Measurements from ENCODE around the gene TBC1D23.
A peak's percentile ranks its signal among the peaks of the same experiment; 100 is the strongest.

The TBC1D23 gene

DNA sequence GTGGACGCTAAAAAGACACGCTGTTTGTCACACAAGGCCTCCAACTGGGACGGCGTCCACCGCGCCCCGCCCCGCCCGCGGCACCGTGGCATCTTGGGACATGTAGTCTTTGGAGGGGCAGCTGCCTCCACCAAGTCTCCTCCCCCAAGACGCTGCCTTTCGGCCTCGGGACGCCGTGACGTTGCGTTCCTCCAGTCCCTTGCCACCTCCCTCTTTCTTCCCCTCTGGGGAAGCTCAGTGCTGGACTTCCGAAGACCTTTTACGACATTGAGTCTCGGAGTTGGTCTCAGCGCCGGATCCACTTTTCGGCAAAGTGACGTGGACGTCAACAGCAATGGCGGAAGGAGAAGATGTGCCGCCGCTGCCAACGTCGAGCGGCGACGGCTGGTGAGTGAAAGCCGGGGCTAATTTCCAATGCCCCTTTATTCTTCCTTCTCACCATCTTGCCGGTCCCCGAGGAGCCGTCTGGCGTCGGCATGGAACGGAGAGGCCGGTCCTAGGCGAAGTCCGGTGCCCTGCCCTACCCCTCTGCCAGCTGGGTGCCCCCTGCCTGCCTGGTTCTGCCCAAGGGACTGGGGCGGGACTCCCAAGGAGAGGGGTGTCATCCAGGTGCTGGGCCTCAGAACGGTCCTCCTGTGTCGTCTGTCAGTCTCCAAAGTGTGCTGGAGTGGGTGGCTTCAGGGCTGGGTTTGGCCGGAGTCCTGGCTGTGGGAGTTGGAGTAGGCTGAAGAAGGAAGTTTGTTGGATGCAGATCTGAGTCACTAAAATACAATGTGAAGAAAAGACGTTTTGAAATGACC lies at the start of gene TBC1D23:
TSS of gene TBC1D23 (plus strand) at position 308 of the 800 bp plus-strand sequence. CDS start at position 335, 27 bp downstream.
- TF ChIP-seq, protein P1, sequence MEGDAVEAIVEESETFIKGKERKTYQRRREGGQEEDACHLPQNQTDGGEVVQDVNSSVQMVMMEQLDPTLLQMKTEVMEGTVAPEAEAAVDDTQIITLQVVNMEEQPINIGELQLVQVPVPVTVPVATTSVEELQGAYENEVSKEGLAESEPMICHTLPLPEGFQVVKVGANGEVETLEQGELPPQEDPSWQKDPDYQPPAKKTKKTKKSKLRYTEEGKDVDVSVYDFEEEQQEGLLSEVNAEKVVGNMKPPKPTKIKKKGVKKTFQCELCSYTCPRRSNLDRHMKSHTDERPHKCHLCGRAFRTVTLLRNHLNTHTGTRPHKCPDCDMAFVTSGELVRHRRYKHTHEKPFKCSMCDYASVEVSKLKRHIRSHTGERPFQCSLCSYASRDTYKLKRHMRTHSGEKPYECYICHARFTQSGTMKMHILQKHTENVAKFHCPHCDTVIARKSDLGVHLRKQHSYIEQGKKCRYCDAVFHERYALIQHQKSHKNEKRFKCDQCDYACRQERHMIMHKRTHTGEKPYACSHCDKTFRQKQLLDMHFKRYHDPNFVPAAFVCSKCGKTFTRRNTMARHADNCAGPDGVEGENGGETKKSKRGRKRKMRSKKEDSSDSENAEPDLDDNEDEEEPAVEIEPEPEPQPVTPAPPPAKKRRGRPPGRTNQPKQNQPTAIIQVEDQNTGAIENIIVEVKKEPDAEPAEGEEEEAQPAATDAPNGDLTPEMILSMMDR (IDR thresholded peaks at IDR 0.05; ENCODE audit: low read length, missing control alignments), result no peak
- H3K4me3 ChIP-seq (replicated peaks; ENCODE audit: low read depth, low read length), result peak within 1 kb of the TSS; percentile 99
- DNase-seq (ENCODE audit: low read depth), result peak; percentile 100

DNA sequence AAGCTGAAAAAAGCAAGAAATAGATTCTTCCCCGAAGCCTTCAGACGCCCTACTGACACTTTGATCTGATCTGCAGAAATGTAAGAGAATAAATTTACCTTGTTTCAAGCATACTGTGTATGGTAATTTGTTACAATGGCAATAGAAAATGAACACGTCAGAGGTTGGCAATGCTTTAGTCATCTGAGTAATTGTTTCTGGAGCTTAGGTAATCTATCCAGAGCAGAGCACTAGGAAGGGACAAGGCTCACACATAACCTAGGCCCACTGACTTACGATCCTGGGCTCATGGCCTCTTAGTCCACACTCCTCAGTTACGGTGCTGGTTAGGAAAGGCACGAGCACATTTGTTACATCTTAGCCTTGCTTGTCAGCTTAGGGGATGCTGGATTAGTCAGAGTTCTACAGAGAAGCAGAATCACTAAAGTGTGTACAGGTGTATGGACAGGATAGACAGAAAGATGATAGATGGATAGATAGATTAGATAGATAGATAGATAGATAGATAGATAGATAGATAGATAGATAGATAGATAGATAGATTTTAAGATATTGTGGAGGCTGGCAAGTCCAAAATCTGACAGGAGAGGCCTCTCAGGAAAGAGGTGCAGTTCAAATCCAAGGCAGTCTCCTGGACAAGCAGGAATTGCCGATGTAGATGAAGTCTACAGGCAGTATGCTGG lies 46.8 kb upstream of the TBC1D23 start:
- H3K4me3 ChIP-seq (replicated peaks; ENCODE audit: low read depth, low read length), result no peak overlapping the region
- DNase-seq (ENCODE audit: low read depth), result peak; percentile 28
- TF ChIP-seq, protein P1 (IDR thresholded peaks at IDR 0.05; ENCODE audit: low read length, missing control alignments), result no peak

DNA sequence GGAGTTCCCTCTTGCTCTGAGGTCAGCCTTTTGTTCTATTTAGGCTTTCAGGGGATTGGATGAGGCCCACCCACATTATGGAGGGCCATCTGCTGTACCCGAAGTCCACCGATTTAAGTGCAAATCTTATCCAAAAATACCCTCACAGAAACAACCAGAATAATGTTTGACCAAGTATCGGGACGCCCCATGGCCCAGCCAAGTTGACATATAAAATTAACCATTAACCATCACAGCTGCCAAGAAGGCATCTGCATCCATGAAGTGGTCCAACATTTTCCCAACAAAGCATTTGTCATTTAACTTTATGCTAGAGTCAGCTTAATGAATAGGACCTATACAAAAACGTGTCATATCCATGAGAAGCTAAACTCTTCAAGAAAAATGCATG lies 46.2 kb upstream of the TBC1D23 start:
- H3K4me3 ChIP-seq (replicated peaks; ENCODE audit: low read depth, low read length), result no peak overlapping the region
- TF ChIP-seq, protein P1 (IDR thresholded peaks at IDR 0.05; ENCODE audit: low read length, missing control alignments), result no peak
- DNase-seq (ENCODE audit: low read depth), result no peak

DNA sequence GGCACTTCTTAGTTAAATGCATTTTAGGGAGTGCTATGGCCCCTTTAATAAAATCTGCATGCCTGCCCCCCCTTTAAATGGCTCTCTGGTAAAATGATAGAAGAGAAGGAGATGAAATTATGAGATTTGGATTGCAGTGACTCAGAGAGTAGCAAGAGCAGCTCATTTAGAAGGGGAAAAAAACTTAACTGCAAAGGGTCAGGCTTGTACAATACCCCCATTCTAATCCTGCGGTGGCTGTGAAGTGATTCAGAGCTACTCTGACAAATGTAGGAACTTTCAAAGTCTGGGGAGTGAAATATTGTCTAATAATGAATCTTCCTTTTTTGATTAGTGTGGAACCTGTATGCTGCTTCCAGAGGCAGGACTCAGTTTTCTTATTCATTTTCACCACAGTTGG lies 44.1 kb upstream of the TBC1D23 start:
- H3K4me3 ChIP-seq (replicated peaks; ENCODE audit: low read depth, low read length), result no peak overlapping the region
- TF ChIP-seq, protein P1 (IDR thresholded peaks at IDR 0.05; ENCODE audit: low read length, missing control alignments), result no peak
- DNase-seq (ENCODE audit: low read depth), result no peak

DNA sequence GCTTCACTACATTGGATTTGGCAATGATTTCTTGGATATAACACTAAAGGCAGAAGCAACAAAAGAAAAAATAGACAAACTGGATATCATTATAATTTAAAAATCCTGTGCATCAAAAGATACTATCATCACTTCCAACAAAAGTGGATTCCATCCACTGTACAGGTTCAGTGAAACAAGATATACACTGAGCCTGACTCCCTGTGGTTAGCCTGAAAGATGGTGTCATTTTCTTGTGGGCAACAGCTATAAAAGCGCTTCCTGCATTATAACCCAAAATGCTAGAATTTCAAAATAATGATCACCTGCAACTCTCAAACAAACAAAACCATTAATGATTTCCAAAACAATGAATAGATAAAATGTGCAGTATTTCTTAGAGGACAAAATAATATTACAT lies 39.6 kb upstream of the TBC1D23 start:
- TF ChIP-seq, protein P1 (IDR thresholded peaks at IDR 0.05; ENCODE audit: low read length, missing control alignments), result no peak
- no peak for DNase-seq (ENCODE audit: low read depth)
- no peak overlapping the region for H3K4me3 ChIP-seq (replicated peaks; ENCODE audit: low read depth, low read length)

DNA sequence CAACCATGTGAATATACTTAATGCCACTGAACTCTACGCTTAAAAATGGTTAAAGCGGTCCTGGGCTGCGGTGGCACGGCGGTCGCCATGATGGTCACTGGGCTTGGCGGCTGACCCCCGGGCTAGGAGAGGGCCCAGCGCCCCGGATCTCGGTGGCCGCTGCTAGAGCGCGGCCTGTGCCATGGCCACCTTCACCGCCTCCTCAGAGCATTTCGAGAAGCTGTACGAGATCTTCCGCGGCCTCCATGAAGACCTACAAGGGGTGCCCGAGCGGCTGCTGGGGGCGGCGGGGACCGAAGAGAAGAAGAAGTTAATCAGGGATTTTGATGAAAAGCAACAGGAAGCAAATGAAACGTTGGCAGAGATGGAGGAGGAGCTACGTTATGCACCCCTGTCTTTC lies 35.6 kb upstream of the TBC1D23 start:
- no peak for DNase-seq (ENCODE audit: low read depth)
- no peak overlapping the region for H3K4me3 ChIP-seq (replicated peaks; ENCODE audit: low read depth, low read length)
- TF ChIP-seq, protein P1 (IDR thresholded peaks at IDR 0.05; ENCODE audit: low read length, missing control alignments), result no peak

All from fibroblast of pulmonary artery (primary cell).